GM21528 (cell line): ENCODE results near the gene FUT2.

Source experiments
- ATAC-seq: cut with Tn5 transposase; IDR thresholded peaks from one replicate; pipeline ENCODE4 v1.9.1; 2021; ENCODE audit warnings: mild to moderate bottlenecking, moderate library complexity; ENCODE audit not compliant: unreplicated experiment, low FRiP score

The FUT2 gene

DNA sequence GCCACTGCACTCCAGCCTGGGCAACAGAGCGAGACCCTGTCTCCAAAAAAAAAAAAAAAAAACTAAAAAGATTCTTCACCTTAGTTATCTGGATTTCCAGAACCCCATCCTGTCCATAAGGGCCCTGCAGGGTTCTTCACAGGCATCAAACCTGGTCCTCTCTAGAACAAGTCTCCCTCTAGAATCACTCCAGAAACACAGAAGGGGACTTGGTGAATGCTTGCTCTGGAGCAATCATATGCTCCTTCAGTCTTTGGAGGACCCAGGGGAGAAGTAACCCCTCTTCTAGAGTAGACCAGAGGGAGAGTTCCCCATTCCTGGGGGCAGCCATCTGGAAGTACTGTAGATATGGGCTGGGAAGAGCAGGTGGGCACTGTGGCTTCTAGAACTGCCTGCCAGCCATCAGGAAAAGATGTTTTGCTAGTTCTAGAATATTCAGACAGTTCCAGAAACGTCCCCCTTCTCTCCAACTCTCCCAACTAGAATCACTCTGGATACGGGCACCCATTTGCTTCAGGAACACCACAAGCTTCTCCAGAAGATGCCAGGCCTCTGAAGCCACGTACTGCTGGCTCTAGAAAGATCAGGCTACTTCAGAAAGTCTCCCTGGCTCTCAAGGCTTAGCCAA lies 53.9 kb downstream of the FUT2 start:
- ATAC-seq = no peak

DNA sequence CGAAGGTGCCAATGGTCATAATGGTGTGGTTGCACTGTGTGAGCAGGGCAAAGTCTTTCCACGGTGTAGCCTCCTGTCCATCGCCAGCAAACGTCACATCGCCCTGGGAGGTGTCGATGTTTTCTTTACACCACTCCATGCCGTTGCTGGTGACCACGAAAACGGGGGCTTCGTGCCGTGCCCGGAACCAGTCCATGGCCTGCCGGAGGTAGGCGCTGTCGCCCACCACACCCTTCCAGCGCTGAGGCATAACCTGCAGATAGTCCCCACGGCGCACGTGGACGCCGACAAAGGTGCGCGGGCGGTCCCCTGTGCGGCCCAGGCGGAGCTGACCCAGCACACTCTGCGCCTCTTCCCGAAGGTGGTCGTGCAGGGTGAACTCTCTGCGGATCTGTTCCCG lies 54.6 kb downstream of the FUT2 start:
- no peak for ATAC-seq

DNA sequence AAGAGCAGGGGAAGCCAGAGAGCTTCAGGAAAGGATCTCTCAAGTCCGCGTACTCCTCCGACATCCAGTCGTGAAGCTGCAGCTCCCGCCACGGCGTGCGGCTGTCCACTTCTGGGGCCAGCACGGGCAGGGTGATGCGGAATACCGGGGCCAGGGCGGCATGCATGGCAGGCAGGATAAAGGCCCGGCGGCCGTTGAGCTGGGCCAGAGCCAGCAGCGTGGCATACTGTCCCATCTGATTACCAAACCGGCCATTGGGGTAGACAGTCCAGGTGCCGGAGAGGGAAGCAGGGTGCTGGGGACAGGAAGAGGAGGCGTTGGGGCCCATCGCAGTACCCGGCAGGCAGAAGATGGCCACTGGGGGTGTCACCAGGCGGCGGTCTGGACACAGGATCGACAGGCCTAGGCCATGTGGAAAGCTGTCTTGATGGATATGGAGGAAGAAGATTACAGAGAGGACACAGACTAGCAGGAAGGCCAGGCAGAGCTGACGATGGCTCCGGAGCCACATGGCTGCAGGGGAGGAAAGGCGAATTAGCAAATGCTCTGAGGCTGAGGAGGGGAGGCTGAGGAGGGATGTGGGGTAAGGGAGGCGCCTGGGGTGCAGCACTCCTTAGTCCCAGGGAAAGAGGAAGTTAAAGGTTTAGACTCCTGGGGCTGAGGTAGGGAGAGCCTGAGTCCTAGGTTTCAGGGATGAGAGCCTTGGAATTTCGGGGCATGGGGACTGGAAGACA lies 55.2 kb downstream of the FUT2 start:
- no peak for ATAC-seq

DNA sequence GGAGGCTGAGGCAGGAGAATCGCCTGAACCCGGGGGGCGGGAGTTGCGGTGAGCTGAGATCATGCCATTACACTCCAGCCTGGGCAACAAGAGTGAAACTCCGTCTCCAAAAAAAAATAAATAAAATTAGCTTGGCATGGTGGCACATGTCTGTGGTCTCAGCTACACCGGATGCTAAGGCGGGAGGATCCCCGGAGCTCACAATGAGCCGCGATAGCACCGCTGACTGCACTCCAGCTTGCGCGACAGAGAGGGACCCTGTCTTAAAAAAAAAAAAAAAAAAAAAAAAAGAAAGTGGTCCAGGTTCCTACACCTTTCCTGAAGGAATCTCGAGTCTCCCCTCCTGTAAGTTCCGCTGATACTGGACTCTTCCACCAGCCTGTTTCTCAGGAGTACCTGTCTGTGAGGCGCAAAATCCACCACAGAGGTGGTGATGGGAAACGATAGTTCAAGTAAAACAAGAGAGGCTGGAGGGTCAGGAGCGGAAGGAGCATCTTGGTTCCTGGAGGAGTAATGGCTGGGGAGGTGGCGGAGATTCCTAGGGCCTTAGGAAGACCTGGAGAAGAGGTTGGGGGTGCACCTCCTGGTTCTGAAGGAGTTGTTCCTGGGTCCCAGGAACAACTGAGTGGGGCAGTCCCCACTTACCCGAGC lies 56.2 kb downstream of the FUT2 start:
- no peak for ATAC-seq

DNA sequence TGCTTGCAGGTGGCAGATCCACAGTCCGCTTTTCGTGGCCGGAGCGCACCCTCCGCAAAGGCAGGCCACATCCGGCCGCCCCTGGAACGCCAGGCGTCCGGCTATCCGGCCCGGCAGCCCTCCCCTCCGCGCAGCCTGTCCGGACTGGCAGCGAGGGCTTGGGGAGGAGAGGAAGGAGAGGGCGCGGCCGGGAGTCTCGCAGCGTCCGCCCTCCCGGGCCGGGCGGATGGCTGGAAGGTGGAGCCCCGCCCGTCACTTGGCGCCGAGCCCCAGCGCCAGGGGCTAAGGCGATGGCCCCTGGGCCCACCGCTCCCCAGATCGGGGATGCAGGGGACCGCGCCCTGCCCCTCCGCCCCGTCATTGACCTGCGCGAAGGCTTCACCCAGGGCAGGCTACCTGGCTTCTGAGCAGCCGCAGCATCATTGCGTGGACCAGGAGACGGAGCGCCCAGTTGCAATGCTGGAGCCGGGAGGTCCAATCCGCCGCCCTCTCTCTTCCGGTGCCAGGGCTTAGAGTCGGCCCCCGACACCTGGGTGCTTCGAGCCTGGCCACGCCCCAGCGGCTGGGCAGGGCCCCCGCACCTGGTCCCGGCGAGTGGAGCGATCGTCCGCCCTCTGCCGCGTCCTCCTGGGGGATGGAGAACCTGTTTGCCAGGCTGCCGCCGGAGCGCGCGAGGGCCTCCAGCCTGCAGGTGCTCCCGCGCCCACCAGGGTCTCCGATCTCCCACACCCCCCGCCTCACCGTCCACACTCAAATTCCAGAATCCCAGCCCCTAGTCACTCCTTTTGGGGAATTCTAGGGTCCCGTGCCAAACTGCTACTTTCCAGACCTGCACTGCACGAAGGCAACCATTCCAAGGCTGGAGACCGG lies 57.0 kb downstream of the FUT2 start, which contains the start of gene FUT1:
Gene FUT1, minus strand, starts transcription at position 146 of the 870 bp plus-strand sequence. CDS start 1,360 bp downstream, outside the sequence.
- no peak for ATAC-seq

DNA sequence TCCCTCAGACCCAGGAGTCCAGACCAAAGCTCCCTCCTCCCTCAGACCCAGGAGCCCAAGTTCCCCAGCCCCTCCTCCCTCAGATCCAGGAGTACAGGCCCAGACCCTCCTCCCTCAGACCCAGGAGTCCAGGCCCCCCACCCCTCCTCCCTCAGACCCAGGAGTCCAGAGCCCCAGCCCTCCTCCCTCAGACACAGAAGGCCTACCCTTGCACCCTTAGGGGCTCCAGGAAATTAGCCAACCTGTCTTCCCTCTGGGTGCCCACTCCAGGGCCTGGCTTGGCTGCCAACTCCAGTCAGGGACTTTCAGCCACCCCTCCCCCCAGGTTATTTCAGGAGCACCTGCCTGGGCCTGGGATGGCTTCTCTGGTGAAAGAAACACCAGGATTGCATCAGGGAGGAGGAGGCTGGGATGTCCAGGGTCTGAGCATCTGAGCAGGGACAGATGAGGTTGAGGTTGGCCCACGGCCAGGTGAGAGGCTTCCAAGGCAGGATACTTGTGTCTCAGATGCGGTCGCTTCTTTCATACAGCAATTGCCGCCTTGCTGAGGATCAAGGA lies 59.4 kb downstream of the FUT2 start, which contains the start of gene FGF21:
Gene FGF21, plus strand, starts transcription at position 441 of the 558 bp plus-strand sequence. CDS start 713 bp downstream, outside the sequence.
- ATAC-seq = no peak
